Bronchial epithelial cell (primary cell): Measurements from ENCODE around the gene VN1R5. TPM values are rescaled to one million over a fixed set of nuclear protein-coding genes. Genes with fewer than 3 reads are reported as not detected.
"Not testable (repeated sequence)": the region's sequence is repeated elsewhere in the genome, so short reads cannot be mapped to it uniquely, and the experiment has no call there.

Experiments used
- DNase-seq: peaks from one replicate; pipeline ENCODE4 v3.0.0-alpha.2; 2010; ENCODE audit warnings: low read depth
- FAIRE-seq: peaks from 2 replicates; lab custom pipeline; 2011; peaks lifted over from hg19 to GRCh38; lab: Jason Lieb, UNC
- H3K27me3 ChIP-seq: 2 replicates; pipeline ENCODE4 v1.5.1; 2011; ENCODE audit warnings: low read length; ENCODE audit not compliant: control insufficient read depth, insufficient read depth
- H3K36me3 ChIP-seq: 2 replicates; pipeline ENCODE4 v1.5.1; 2011; ENCODE audit warnings: low read length; ENCODE audit not compliant: control insufficient read depth, insufficient read depth
- H3K4me3 ChIP-seq: 2 replicates; pipeline ENCODE4 v1.5.1; 2011; ENCODE audit warnings: mild to moderate bottlenecking, low read depth, low read length, control low read depth
- total RNA-seq: library from RNA; depleted of rRNA; stranded (reverse); fragments of >200 nt; gene quantifications from 2 replicates; pipeline ENCODE4 v1.2.1, GENCODE V29; 2014
- TF ChIP-seq, protein P1 (sequence below): IDR thresholded peaks from 2 replicates; pipeline ENCODE4 v1.5.1; 2011; ENCODE audit warnings: mild to moderate bottlenecking, moderate library complexity, low read length, control low read depth, inconsistent platforms; ENCODE audit not compliant: insufficient read depth, severe bottlenecking

VN1R5 gene
- total RNA-seq, result not detected in 2 replicates

DNA sequence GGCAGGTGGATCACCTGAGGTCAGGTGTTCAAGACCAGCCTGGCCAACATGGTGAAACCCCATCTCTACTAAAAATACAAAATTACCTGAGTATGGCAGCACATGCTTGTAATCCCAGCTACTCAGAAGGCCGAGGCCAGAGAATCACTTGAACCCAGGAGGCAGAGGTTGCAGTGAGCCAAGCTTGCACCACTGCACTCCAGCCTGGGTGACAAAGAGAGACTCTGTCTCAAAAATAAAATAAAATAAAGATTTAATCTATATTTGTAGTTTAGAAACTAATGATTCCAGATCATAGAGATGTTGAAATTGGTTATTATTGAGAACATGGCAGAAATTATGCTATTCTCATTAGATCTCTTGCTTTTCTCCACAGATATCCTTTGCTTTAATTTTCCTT, at the start of gene VN1R5:
TSS of gene VN1R5 (plus strand) at position 301 of the 400 bp plus-strand sequence.
- not testable (repeated sequence) for H3K36me3 ChIP-seq, H3K4me3 ChIP-seq, FAIRE-seq, H3K27me3 ChIP-seq, DNase-seq

DNA sequence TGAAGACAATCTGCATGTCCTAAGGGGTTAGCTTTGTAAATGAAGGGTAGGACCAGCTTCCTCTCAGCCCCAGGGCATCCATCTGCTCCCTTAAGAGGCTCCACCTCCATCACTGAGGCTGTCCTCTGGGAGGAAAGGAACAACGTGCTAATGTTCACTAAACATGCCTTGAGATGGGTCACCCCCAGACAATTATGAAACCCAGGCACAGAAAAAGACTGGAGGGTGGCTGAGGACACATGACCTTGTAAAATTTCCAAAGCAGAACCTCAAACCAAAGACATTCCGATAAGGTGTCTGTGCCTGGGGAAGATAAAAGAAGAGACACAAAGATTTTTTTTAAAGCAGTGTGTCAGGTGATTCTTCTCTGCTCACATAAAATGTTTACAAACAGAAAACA, 46.5 kb upstream of the VN1R5 start:
- no peak for FAIRE-seq
- peak overlapping the region; percentile 99 for H3K4me3 ChIP-seq
- TF ChIP-seq, protein P1, sequence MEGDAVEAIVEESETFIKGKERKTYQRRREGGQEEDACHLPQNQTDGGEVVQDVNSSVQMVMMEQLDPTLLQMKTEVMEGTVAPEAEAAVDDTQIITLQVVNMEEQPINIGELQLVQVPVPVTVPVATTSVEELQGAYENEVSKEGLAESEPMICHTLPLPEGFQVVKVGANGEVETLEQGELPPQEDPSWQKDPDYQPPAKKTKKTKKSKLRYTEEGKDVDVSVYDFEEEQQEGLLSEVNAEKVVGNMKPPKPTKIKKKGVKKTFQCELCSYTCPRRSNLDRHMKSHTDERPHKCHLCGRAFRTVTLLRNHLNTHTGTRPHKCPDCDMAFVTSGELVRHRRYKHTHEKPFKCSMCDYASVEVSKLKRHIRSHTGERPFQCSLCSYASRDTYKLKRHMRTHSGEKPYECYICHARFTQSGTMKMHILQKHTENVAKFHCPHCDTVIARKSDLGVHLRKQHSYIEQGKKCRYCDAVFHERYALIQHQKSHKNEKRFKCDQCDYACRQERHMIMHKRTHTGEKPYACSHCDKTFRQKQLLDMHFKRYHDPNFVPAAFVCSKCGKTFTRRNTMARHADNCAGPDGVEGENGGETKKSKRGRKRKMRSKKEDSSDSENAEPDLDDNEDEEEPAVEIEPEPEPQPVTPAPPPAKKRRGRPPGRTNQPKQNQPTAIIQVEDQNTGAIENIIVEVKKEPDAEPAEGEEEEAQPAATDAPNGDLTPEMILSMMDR, result no peak
- H3K36me3 ChIP-seq, result peaks cover 3% of the 10 kb centered on the region
- no peaks in the 10 kb centered on the region for H3K27me3 ChIP-seq
- no peak for DNase-seq

DNA sequence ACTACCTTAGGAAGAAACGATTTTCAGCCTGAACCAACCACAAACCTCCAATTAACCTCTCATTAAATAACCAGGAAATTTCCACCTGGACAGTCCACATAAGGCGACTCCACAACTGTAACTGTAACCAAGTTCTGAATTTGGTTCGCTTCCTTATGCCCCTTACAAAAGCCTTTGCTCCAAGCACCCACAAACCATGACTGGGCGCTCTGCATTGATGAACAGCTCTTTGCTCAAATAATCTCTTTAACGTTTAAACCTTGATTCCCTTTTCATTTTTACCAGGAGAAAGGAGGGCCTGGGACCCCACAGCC, 45.9 kb upstream of the VN1R5 start:
- no peaks in the 10 kb centered on the region for H3K27me3 ChIP-seq
- no peak for FAIRE-seq
- H3K4me3 ChIP-seq, result peak overlapping the region; percentile 99
- no peak for DNase-seq
- H3K36me3 ChIP-seq, result peaks cover 3% of the 10 kb centered on the region
- TF ChIP-seq, protein P1, result no peak

DNA sequence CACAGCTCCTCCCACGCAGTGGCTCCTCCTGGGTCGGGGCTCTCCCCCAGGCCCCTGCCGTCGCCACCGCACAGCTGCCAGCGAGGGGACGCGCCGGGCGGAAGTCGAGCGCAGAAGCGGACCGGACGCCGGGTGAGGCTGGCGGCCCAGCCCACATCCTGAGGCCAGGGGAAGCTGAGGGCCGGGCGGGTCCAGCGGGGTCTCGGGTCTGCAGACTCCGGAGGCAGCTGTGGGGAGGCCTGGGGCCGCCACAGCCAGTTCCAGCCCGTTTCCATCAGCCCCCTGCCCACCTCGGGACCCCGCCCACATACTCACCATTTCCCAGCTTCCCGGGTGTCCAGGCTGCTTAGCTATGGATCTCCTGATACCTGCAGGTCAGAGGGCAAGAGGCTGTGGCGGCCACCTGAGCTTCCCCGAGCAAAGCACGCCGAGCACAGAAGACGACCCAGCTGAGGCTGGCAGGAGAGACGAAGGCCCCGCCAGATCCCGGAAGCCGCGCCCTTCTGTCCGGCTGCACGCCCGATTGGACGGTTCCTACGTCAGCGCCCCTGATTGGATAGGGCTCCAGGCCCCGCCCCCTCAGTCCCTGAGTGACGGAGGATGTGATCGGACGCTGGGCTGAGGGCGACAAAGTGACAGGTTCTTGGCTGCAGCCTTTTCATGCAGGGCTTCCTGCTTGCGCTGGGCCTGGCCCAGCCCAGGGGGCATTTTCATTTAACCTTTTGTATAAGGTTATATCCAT, 45.3 kb upstream of the VN1R5 start:
- no peak for FAIRE-seq
- peaks cover 3% of the 10 kb centered on the region for H3K36me3 ChIP-seq
- no peaks in the 10 kb centered on the region for H3K27me3 ChIP-seq
- peak; percentile 79 for DNase-seq
- peak overlapping the region; percentile 99 for H3K4me3 ChIP-seq
- TF ChIP-seq, protein P1, result no peak

DNA sequence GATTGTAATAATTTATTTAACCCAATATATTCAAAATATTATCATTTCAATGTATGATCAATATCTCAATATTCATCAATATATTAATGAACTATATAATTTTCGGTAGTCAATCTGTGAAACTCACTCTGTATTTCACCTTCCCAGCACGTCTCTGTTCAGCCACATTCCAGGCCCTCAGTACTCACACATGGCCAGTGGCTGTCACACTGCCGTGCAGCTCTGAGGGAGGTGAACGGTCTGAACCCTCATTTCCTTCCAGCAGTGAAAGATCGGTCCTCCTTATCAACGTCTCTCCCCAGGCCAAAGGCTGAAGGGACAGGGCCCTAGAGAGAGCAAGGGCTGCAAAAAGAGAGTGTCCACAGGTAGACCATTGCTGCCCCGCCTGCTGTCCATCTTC, 44.5 kb upstream of the VN1R5 start:
- no peak for DNase-seq
- no peak overlapping the region for H3K4me3 ChIP-seq
- TF ChIP-seq, protein P1, result no peak
- H3K27me3 ChIP-seq, result no peaks in the 10 kb centered on the region
- peaks cover 2% of the 10 kb centered on the region for H3K36me3 ChIP-seq
- FAIRE-seq, result no peak

DNA sequence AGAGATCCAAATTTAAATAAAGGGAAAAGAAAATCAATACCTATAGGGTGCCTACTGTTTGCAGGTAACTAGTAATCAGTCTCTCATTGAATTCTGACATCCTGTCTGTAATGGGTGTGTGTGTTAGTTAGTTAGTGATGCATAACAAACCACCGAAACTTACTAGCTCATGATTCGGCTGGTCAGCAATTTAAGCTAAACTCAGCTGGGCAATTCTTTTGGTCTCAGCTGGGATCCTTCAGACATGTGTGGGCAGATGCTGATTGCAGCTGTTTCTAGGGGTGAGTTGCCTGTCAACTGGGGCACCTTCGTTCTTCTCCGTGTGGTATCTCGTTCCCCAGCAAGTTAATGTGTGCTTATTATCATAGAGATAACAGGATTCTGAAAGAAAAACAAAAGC, 43.9 kb upstream of the VN1R5 start:
- FAIRE-seq (no peak), DNase-seq (peak; percentile 38)
- no peak overlapping the region for H3K4me3 ChIP-seq
- H3K36me3 ChIP-seq, result no peaks in the 10 kb centered on the region
- H3K27me3 ChIP-seq, result no peaks in the 10 kb centered on the region
- TF ChIP-seq, protein P1, result no peak
